Adrenal gland (tissue), 5 donors: ENCODE results near the gene PGA4.
"Not testable (repeated sequence)": the region's sequence is repeated elsewhere in the genome, so short reads cannot be mapped to it uniquely, and the experiment has no call there.

Source experiments
- CTCF ChIP-seq, 6 experiments: fragments of 450-650 bp in 4 of 6; fragments of 200-600 bp in 2 of 6; sonication (generic) in 1 of 6; IDR thresholded peaks; 1 replicate in 5 of 6; 2 replicates in 1 of 6; pipeline versions ENCODE4 v1.5.1 to v1.8.0; 2016 to 2021; ENCODE audit warnings: antibody characterized with exemption in 6 of 6, mild to moderate bottlenecking in 2 of 6, moderate library complexity in 1 of 6
- POLR2A ChIP-seq, 2 donors: fragments of 450-650 bp; IDR thresholded peaks; one replicate each; pipeline ENCODE4 v1.6.1; 2017; ENCODE audit warnings: antibody characterized with exemption in 2 of 2, mild to moderate bottlenecking in 2 of 2, moderate library complexity in 1 of 2
- donor health status: DM: no; HTN: no; CAD: no.

- TF ChIP-seq CTCF, POLR2A (IDR thresholded peaks at IDR 0.05): not testable (repeated sequence)
These were observed 25.9 kb downstream of the PGA4 start for GRCh38 chr11:61248071-61248470.
